ENCODE data around the gene LMX1B. TPM values are rescaled to one million over a fixed set of nuclear protein-coding genes. Genes with fewer than 3 reads are reported as not detected.

Gene LMX1B
- polyA plus RNA-seq, 1 of the 3 experiments (the other 2 are of a cell fraction): not detected

DNA sequence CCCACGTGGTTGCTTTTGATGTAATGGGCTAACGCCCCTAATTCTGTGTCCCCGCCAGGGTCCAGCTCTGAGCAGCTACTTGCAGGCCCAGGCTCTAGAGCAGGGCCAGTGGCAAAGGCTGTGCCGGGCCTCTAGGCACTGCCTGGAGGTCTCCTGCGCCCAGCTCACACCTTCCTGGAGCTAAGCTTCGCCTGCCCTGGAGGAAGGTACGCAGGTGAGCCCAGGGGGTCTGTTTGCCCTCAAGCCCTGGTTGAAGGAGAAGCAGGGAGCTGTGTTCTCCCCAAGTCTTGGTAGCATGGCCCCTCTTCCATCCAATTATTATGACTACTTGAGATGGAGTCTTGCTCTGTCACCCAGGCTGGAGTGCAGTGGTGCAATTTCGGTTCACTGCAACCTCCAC lies 5.2 kb upstream of the LMX1B start:
- H3K27me3 ChIP-seq (ENCODE audit: insufficient read depth): peaks cover 81% of the 10 kb centered on the region
- POLR2A ChIA-PET: no interaction called here
- H3K4me1 ChIP-seq (ENCODE audit: control insufficient read depth in 1 of 2, insufficient read depth in 2 of 2, low read depth in 1 of 2, low read length in 1 of 2): no peaks in the 10 kb centered on the region; a peak in 1 of 4 replicates
- H2AFZ ChIP-seq (ENCODE audit: low read depth): no peak overlapping the region
- no peak for DNase-seq
- H3K9ac ChIP-seq: no peak overlapping the region
- no peaks in the 10 kb centered on the region for H3K79me2 ChIP-seq (ENCODE audit: insufficient read depth)
- CTCF ChIA-PET: interaction anchor here (1.0 to 7.0 kb wide), 12 partner anchors 9 to 173 kb away, joined by 3 to 65 read pairs (median 5); no protein-coding TSS in a partner anchor
- H3K9me3 ChIP-seq: no peaks in the 10 kb centered on the region
- 73% methylated on average over 5 of the region's 8 CpGs for WGBS (ENCODE audit: low lambda C conversion rate)
- H3K36me3 ChIP-seq (replicated peaks in 1 of 2; ENCODE audit: control insufficient read depth in 1 of 2, insufficient read depth in 2 of 2, low read length in 1 of 2): no peaks in the 10 kb centered on the region
- no peak overlapping the region for H3K4me2 ChIP-seq
- H3K4me3 ChIP-seq (ENCODE audit: low read depth in 2 of 2, low read length in 1 of 2): no peak overlapping the region
- H4K20me1 ChIP-seq (ENCODE audit: insufficient read depth): no peaks in the 10 kb centered on the region
- no peaks in the 10 kb centered on the region for H3K9me2 ChIP-seq
- no peak overlapping the region for H3K27ac ChIP-seq (ENCODE audit: low read depth in 2 of 2, low read length in 1 of 2)
- no peak for TF ChIP-seq TEAD4 (IDR thresholded peaks at IDR 0.05; ENCODE audit: borderline replicate concordance, insufficient read depth)
- no peak for TF ChIP-seq TAF1 (IDR thresholded peaks at IDR 0.05; ENCODE audit: borderline replicate concordance, low read depth, low read length)
- TF ChIP-seq, protein P1, sequence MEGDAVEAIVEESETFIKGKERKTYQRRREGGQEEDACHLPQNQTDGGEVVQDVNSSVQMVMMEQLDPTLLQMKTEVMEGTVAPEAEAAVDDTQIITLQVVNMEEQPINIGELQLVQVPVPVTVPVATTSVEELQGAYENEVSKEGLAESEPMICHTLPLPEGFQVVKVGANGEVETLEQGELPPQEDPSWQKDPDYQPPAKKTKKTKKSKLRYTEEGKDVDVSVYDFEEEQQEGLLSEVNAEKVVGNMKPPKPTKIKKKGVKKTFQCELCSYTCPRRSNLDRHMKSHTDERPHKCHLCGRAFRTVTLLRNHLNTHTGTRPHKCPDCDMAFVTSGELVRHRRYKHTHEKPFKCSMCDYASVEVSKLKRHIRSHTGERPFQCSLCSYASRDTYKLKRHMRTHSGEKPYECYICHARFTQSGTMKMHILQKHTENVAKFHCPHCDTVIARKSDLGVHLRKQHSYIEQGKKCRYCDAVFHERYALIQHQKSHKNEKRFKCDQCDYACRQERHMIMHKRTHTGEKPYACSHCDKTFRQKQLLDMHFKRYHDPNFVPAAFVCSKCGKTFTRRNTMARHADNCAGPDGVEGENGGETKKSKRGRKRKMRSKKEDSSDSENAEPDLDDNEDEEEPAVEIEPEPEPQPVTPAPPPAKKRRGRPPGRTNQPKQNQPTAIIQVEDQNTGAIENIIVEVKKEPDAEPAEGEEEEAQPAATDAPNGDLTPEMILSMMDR (IDR thresholded peaks at IDR 0.05): no peak
- no peak for TF ChIP-seq CHD2 (IDR thresholded peaks at IDR 0.05; ENCODE audit: low read length, partially characterized antibody)
- TF ChIP-seq, protein P2, sequence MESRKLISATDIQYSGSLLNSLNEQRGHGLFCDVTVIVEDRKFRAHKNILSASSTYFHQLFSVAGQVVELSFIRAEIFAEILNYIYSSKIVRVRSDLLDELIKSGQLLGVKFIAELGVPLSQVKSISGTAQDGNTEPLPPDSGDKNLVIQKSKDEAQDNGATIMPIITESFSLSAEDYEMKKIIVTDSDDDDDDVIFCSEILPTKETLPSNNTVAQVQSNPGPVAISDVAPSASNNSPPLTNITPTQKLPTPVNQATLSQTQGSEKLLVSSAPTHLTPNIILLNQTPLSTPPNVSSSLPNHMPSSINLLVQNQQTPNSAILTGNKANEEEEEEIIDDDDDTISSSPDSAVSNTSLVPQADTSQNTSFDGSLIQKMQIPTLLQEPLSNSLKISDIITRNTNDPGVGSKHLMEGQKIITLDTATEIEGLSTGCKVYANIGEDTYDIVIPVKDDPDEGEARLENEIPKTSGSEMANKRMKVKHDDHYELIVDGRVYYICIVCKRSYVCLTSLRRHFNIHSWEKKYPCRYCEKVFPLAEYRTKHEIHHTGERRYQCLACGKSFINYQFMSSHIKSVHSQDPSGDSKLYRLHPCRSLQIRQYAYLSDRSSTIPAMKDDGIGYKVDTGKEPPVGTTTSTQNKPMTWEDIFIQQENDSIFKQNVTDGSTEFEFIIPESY (IDR thresholded peaks at IDR 0.05; ENCODE audit: borderline replicate concordance, low read depth): no peak
- TF ChIP-seq NFIC (IDR thresholded peaks at IDR 0.05; ENCODE audit: borderline replicate concordance): no peak
- TF ChIP-seq NRF1 (IDR thresholded peaks at IDR 0.05; ENCODE audit: low read depth, low read length): no peak
- TF ChIP-seq FOXM1 (IDR thresholded peaks at IDR 0.05; ENCODE audit: low read depth): no peak
- TF ChIP-seq, protein P3, sequence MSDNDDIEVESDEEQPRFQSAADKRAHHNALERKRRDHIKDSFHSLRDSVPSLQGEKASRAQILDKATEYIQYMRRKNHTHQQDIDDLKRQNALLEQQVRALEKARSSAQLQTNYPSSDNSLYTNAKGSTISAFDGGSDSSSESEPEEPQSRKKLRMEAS (IDR thresholded peaks at IDR 0.05; ENCODE audit: low read depth): no peak
- no peaks in the 10 kb centered on the region for H3F3A ChIP-seq (replicated peaks; ENCODE audit: insufficient read depth)

DNA sequence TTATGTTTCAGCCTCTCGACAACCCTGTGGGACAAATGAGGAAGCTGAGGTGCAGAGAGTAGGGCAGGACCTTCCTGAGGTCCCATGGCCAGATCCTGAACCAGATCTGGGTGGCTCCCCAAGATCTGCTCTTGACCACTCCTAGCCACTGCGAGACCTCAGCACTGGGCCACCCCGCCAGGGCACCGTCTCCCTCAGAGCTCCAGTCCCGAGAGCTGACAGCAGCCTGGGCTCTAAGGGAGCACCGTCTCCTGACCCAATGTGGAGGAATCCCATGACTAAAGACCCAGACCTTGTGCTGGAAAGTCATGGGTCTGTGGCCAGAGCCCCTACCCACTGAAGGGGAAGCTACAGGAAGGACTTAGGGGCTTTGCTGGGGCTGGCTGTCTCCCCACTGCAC lies 4.5 kb upstream of the LMX1B start:
- 23% methylated on average over 5 of the region's 6 CpGs for WGBS (ENCODE audit: low lambda C conversion rate)
- H3K36me3 ChIP-seq (replicated peaks in 1 of 2; ENCODE audit: control insufficient read depth in 1 of 2, insufficient read depth in 2 of 2, low read length in 1 of 2): no peaks in the 10 kb centered on the region
- no peaks in the 10 kb centered on the region; a peak in 1 of 4 replicates for H3K4me1 ChIP-seq (ENCODE audit: control insufficient read depth in 1 of 2, insufficient read depth in 2 of 2, low read depth in 1 of 2, low read length in 1 of 2)
- H3K9me2 ChIP-seq: no peaks in the 10 kb centered on the region
- H3K9me3 ChIP-seq: no peaks in the 10 kb centered on the region
- no peak overlapping the region for H3K27ac ChIP-seq (ENCODE audit: low read depth in 2 of 2, low read length in 1 of 2)
- H3F3A ChIP-seq (replicated peaks; ENCODE audit: insufficient read depth): no peaks in the 10 kb centered on the region
- H3K9ac ChIP-seq: no peak overlapping the region
- H2AFZ ChIP-seq (ENCODE audit: low read depth): no peak overlapping the region
- no peak overlapping the region for H3K4me2 ChIP-seq
- ChIA-PET CTCF (interaction anchor here (0.7 to 7.0 kb wide), 17 partner anchors 9 to 172 kb away, joined by 3 to 65 read pairs (median 5); no protein-coding TSS in a partner anchor), POLR2A (interaction anchor here (1.0 kb wide), 1 partner anchor 11 kb away, joined by 3 read pairs; no protein-coding TSS in a partner anchor)
- no peak overlapping the region for H3K4me3 ChIP-seq (ENCODE audit: low read depth in 2 of 2, low read length in 1 of 2)
- DNase-seq: peak; percentile 9
- H3K27me3 ChIP-seq (ENCODE audit: insufficient read depth): peaks cover 81% of the 10 kb centered on the region
- no peaks in the 10 kb centered on the region for H4K20me1 ChIP-seq (ENCODE audit: insufficient read depth)
- no peaks in the 10 kb centered on the region for H3K79me2 ChIP-seq (ENCODE audit: insufficient read depth)
- TF ChIP-seq, protein P4, sequence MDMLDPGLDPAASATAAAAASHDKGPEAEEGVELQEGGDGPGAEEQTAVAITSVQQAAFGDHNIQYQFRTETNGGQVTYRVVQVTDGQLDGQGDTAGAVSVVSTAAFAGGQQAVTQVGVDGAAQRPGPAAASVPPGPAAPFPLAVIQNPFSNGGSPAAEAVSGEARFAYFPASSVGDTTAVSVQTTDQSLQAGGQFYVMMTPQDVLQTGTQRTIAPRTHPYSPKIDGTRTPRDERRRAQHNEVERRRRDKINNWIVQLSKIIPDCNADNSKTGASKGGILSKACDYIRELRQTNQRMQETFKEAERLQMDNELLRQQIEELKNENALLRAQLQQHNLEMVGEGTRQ (IDR thresholded peaks at IDR 0.05; ENCODE audit: borderline replicate concordance, low read depth, low read length): no peak
- TF ChIP-seq SIN3A (IDR thresholded peaks at IDR 0.05; ENCODE audit: borderline replicate concordance, low read depth, low read length) (no peak), FOSL2 (IDR thresholded peaks at IDR 0.05; ENCODE audit: borderline replicate concordance, low read depth) (no peak), FOXM1 (IDR thresholded peaks at IDR 0.05; ENCODE audit: low read depth) (no peak), EZH2phosphoT487 (IDR thresholded peaks at IDR 0.05; ENCODE audit: borderline replicate concordance, low read depth) (no peak), GABPA (IDR thresholded peaks at IDR 0.05; ENCODE audit: low read depth) (no peak), EP300 (IDR thresholded peaks at IDR 0.05; ENCODE audit: borderline replicate concordance in 1 of 2, low read depth in 1 of 2, low read length in 1 of 2) (no peak), RFX5 (IDR thresholded peaks at IDR 0.05; ENCODE audit: low read length) (no peak), RAD21 (IDR thresholded peaks at IDR 0.05; ENCODE audit: low read length) (no peak)
- TF ChIP-seq, protein P5, sequence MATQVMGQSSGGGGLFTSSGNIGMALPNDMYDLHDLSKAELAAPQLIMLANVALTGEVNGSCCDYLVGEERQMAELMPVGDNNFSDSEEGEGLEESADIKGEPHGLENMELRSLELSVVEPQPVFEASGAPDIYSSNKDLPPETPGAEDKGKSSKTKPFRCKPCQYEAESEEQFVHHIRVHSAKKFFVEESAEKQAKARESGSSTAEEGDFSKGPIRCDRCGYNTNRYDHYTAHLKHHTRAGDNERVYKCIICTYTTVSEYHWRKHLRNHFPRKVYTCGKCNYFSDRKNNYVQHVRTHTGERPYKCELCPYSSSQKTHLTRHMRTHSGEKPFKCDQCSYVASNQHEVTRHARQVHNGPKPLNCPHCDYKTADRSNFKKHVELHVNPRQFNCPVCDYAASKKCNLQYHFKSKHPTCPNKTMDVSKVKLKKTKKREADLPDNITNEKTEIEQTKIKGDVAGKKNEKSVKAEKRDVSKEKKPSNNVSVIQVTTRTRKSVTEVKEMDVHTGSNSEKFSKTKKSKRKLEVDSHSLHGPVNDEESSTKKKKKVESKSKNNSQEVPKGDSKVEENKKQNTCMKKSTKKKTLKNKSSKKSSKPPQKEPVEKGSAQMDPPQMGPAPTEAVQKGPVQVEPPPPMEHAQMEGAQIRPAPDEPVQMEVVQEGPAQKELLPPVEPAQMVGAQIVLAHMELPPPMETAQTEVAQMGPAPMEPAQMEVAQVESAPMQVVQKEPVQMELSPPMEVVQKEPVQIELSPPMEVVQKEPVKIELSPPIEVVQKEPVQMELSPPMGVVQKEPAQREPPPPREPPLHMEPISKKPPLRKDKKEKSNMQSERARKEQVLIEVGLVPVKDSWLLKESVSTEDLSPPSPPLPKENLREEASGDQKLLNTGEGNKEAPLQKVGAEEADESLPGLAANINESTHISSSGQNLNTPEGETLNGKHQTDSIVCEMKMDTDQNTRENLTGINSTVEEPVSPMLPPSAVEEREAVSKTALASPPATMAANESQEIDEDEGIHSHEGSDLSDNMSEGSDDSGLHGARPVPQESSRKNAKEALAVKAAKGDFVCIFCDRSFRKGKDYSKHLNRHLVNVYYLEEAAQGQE (IDR thresholded peaks at IDR 0.05; ENCODE audit: low read depth, low read length): no peak

Measured in SK-N-SH (cell line).